Heart left ventricle (tissue), 13 donors: Measurements from ENCODE around the gene FASN.

ENCODE experiments used
- CTCF ChIP-seq, 12 donors: fragments of 200-600 bp; sonication (generic) in 4 of 12; IDR thresholded peaks; one replicate each; pipeline versions ENCODE4 v1.5.0 to v1.8.0; 2018 to 2022; ENCODE audit warnings: antibody characterized with exemption in 12 of 12, mild to moderate bottlenecking in 5 of 12
- POLR2A ChIP-seq, 2 donors: fragments of 450-650 bp; IDR thresholded peaks; one replicate each; pipeline ENCODE4 v1.6.1; 2017; ENCODE audit warnings: antibody characterized with exemption in 2 of 2, mild to moderate bottlenecking in 2 of 2, moderate library complexity in 2 of 2
- donor health status: ischemic (EF 13 %, LVEDD 7.1; RV severe dilation, severe dysfunction).
- donor health status: DM: no; HTN: yes; CAD: no.
- donor health status: DM: no; HTN: no; CAD: no.
- donor health status: ischemic (EF 25% LVEDD 6.9; RV normal size, moderate dysfunction).
- donor health status: ischemic (EF 25% LVEDD 5.7; RV mildly dilated, moderate dysfunction).
- donor health status: ischemic (EF 35%, LVEDD 5.7; RV mildly dilated, moderate dysfunction).
- donor health status: nonischemic (EF 11% LVEDD 7.7; RV severe dilation, severe dysfunction).
- donor health status: DM: yes; HTN: yes; CAD: no.
- donor health status: PGD.
- donor health status: ischemic (EF 29% LVEDD 5.4; RV normal size, mild dysfunction).
- donor health status: nonischemic (EF 23%, LVEDD 6.1; RV moderate dilation, normal function).

DNA sequence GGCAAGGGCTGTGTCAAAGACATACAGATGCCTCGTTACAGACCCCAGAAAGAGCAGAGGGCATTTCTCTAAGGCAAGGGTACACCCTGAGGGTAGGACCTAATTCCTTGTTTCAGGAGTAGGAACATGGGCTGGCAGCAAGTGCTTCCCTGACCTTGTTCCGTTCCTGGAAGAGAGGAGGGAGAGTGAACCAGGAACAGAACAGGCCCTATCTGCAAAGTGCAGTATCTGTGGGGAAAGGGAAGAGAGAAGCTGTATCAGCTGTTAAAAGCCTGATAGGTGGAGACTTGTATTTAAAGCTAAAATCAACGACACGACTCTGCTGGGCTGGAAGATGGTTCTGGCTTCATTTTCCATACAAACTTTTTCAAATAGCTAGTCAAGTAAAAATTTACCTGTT, 26.1 kb upstream of the FASN start:
- no peak for TF ChIP-seq POLR2A (IDR thresholded peaks at IDR 0.05)
- no peak for TF ChIP-seq CTCF (IDR thresholded peaks at IDR 0.05)
